HCT116 (cell line): ENCODE measurements around the gene POU5F1. TPM values are rescaled to one million over a fixed set of nuclear protein-coding genes. Genes with fewer than 3 reads are reported as not detected.

Experiments
- ATAC-seq: fragments of 200-7000 bp; cut with Tn5 transposase; 2 replicates; pipeline ENCODE4 v1.9.1; 2020; ENCODE audit warnings: mild to moderate bottlenecking, moderate library complexity
- BruUV-seq: library from RNA; stranded (reverse); fragments of 400-500 nt; replicated peaks from 2 replicates; lab custom pipeline; 2021; lab: Mats Ljungman, UMichigan
- CTCF ChIA-PET: fragments of 300-600 bp; sonication (Branson Sonifier 250); formaldehyde crosslinking; loops from one replicate; lab custom pipeline; 2021; ENCODE audit warnings: antibody characterized with exemption; lab: Charles Lee
- POLR2A ChIA-PET: fragments of 300-600, 350-600 bp; sonication (Branson Sonifier 250); formaldehyde crosslinking; loops from one replicate; lab custom pipeline; 2021; ENCODE audit warnings: antibody characterized with exemption; lab: Charles Lee
- RAD21 ChIA-PET, 2 experiments: fragments of 300-600 bp; sonication (Branson Sonifier 250); formaldehyde crosslinking; loops; one replicate each; lab custom pipeline; 2023; ENCODE audit warnings: low total read pairs in 2 of 2; ENCODE audit not compliant: uncharacterized antibody in 2 of 2, unreplicated experiment in 2 of 2, low non-redundant PET in 1 of 2; lab: Charles Lee
- DNase-seq: peaks from one replicate; pipeline ENCODE4 v3.0.0-alpha.2; 2010; ENCODE audit warnings: low read depth, low spot score
- H2AFZ ChIP-seq: fragments of 200-600 bp; shearing (Covaris generic), sonication (generic); 2 replicates; pipeline ENCODE4 v1.6.1; 2017; ENCODE audit warnings: low read depth, mixed run types, mixed read lengths, antibody characterized with exemption, low read length; ENCODE audit not compliant: poor library complexity, severe bottlenecking
- H3K27ac ChIP-seq: 2 replicates; pipeline ENCODE4 v1.5.1; 2012; ENCODE audit warnings: low read depth, low read length
- H3K27me3 ChIP-seq: fragments of 200-600 bp; sonication (generic); 2 replicates; pipeline ENCODE4 v1.6.1; 2016; ENCODE audit warnings: mixed run types, low read length, mixed read lengths; ENCODE audit not compliant: insufficient read depth
- H3K36me3 ChIP-seq, 2 experiments: fragments of 200-500 bp in 1 of 2; fragments of 200-600 bp in 1 of 2; sonication (Bioruptor generic) in 1 of 2; sonication (generic) in 1 of 2; 2 replicates each; pipeline versions ENCODE4 v1.5.1 to v1.6.1; 2014 to 2016; ENCODE audit warnings: low read length in 2 of 2, inconsistent platforms in 1 of 2, mixed read lengths in 1 of 2, mixed run types in 1 of 2; ENCODE audit not compliant: insufficient read depth in 2 of 2, control insufficient read depth in 1 of 2
- H3K4me1 ChIP-seq, 2 experiments: fragments of 200-600 bp in 1 of 2; sonication (generic) in 1 of 2; 2 replicates each; pipeline versions ENCODE4 v1.5.1 to v1.6.1; 2012 to 2017; ENCODE audit warnings: low read length in 2 of 2, inconsistent platforms in 1 of 2, mild to moderate bottlenecking in 1 of 2, mixed read lengths in 1 of 2, mixed run types in 1 of 2, moderate library complexity in 1 of 2; ENCODE audit not compliant: insufficient read depth in 2 of 2, control insufficient read depth in 1 of 2
- H3K4me2 ChIP-seq: fragments of 200-600 bp; sonication (generic); 2 replicates; pipeline ENCODE4 v1.6.1; 2017; ENCODE audit warnings: mixed run types, low read length, mixed read lengths
- H3K4me3 ChIP-seq, 2 experiments: fragments of 200-600 bp in 1 of 2; sonication (generic) in 1 of 2; replicated peaks in 1 of 2; 2 replicates each; pipeline ENCODE4 v1.5.1; 2011 to 2016; ENCODE audit warnings: low read length in 2 of 2, control low read depth in 1 of 2, low read depth in 1 of 2, mild to moderate bottlenecking in 1 of 2, mixed read lengths in 1 of 2, mixed run types in 1 of 2
- H3K79me2 ChIP-seq: fragments of 200-600 bp; sonication (generic); 2 replicates; pipeline ENCODE4 v1.6.1; 2017; ENCODE audit warnings: mild to moderate bottlenecking, mixed run types, low read length, moderate library complexity, mixed read lengths; ENCODE audit not compliant: insufficient read depth
- H3K9ac ChIP-seq: fragments of 200-600 bp; sonication (generic); 2 replicates; pipeline ENCODE4 v1.6.1; 2016; ENCODE audit warnings: low read length, mixed read lengths
- H3K9me2 ChIP-seq: fragments of 200-600 bp; sonication (generic), shearing (Covaris generic); 2 replicates; pipeline ENCODE4 v1.6.1; 2017; ENCODE audit warnings: mixed run types, mild to moderate bottlenecking, moderate library complexity; ENCODE audit not compliant: insufficient read depth
- H3K9me3 ChIP-seq, 2 experiments: fragments of 200-500 bp in 1 of 2; fragments of 200-600 bp in 1 of 2; sonication (Bioruptor generic) in 1 of 2; sonication (generic) in 1 of 2; 2 replicates each; pipeline ENCODE4 v1.6.1; 2014 to 2017; ENCODE audit warnings: low read length in 2 of 2, mixed read lengths in 2 of 2, inconsistent platforms in 1 of 2, low read depth in 1 of 2, mild to moderate bottlenecking in 1 of 2, mixed run types in 1 of 2, moderate library complexity in 1 of 2; ENCODE audit not compliant: control insufficient read depth in 1 of 2, insufficient read depth in 1 of 2
- H4K20me1 ChIP-seq: fragments of 200-600 bp; sonication (generic), shearing (Covaris generic); 2 replicates; pipeline ENCODE4 v1.6.1; 2017; ENCODE audit warnings: mixed run types, mild to moderate bottlenecking, moderate library complexity; ENCODE audit not compliant: insufficient read depth
- ATF3 ChIP-seq: IDR thresholded peaks from 2 replicates; pipeline ENCODE4 v1.6.1; 2012
- ELF1 ChIP-seq: IDR thresholded peaks from 2 replicates; pipeline ENCODE4 v1.6.1; 2012; ENCODE audit warnings: low read depth, borderline replicate concordance
- FOSL1 ChIP-seq: IDR thresholded peaks from 2 replicates; pipeline ENCODE4 v1.6.1; 2012; ENCODE audit warnings: low read depth
- JUND ChIP-seq: IDR thresholded peaks from 2 replicates; pipeline ENCODE4 v1.6.1; 2012
- MAX ChIP-seq: IDR thresholded peaks from 2 replicates; pipeline ENCODE4 v1.6.1; 2012
- RAD21 ChIP-seq: IDR thresholded peaks from 2 replicates; pipeline ENCODE4 v1.6.1; 2012; ENCODE audit warnings: low read depth, mild to moderate bottlenecking
- SIN3A ChIP-seq: IDR thresholded peaks from 2 replicates; pipeline ENCODE4 v1.6.1; 2012; ENCODE audit warnings: low read depth
- SRF ChIP-seq: IDR thresholded peaks from 2 replicates; pipeline ENCODE4 v1.6.1; 2012; ENCODE audit warnings: low read depth
- ZBTB33 ChIP-seq: IDR thresholded peaks from 2 replicates; pipeline ENCODE4 v1.6.1; 2011; ENCODE audit warnings: mild to moderate bottlenecking, low read length, moderate library complexity; ENCODE audit not compliant: insufficient replicate concordance; ENCODE audit errors: extremely low read depth
- ZFX ChIP-seq: fragments of 450-650 bp; IDR thresholded peaks from 2 replicates; pipeline ENCODE4 v1.6.1; 2017
- ZNF274 ChIP-seq: fragments of 200-500 bp; sonication (Bioruptor generic); IDR thresholded peaks from 2 replicates; pipeline ENCODE4 v1.6.1; 2014; ENCODE audit warnings: mild to moderate bottlenecking, low read depth, low read length, inconsistent platforms
- intact Hi-C: fragments of 100-400 bp; cut with micrococcal nuclease; formaldehyde crosslinking; loops from 2 replicates; pipeline ENCODE4 v1.10.0; 2022
- total RNA-seq: library from RNA; stranded (reverse); gene quantifications from one replicate; pipeline ENCODE4 v1.2.1, GENCODE V29; 2021; ENCODE audit not compliant: unreplicated experiment

POU5F1 gene
- total RNA-seq, 1 experiment from 2014 or later, result 1.9 TPM

- Histone ChIP-seq H3K27ac (no peak overlapping the region), H2AFZ (no peak overlapping the region), H3K9ac (no peak overlapping the region), H3K79me2 (no peaks in the 10 kb centered on the region), H3K4me3 (no peak overlapping the region), H3K9me2 (no peaks in the 10 kb centered on the region), H3K9me3 (no peaks in the 10 kb centered on the region), H3K4me2 (no peak overlapping the region; the same call in 1 of the 2 replicates), H4K20me1 (no peaks in the 10 kb centered on the region), H3K27me3 (no peaks in the 10 kb centered on the region), H3K4me1 (peaks cover 3 to 15% of the 10 kb centered on the region in 2 experiments), H3K36me3 (no peaks in the 10 kb centered on the region)
- TF ChIP-seq ZNF274 (no peak), SIN3A (no peak), JUND (no peak), ATF3 (no peak), SRF (no peak), MAX (no peak), RAD21 (no peak), ZFX (no peak), ELF1 (no peak), FOSL1 (no peak), ZBTB33 (no peak)
- RAD21 ChIA-PET, result no interaction called here
- DNase-seq (no peak), ATAC-seq (no peak; the same call in 1 of the 2 replicates)
- POLR2A ChIA-PET, result no interaction called here
- BruUV-seq, result no TSS peak
- CTCF ChIA-PET, result interaction anchor here (0.8 kb wide), 1 partner anchor 23 kb away, joined by 3 read pairs; no protein-coding TSS in a partner anchor
- intact Hi-C loops, result no loop called here
Measured at GRCh38 chr6:31169123-31169857, 1.2 kb downstream of the POU5F1 start.
